Endothelial cell (in vitro differentiated cells): ENCODE results near the gene CHRNA4. TPM values are rescaled to one million over a fixed set of nuclear protein-coding genes. Genes with fewer than 3 reads are reported as not detected.

Experiments used
- DNase-seq: peaks from one replicate; pipeline ENCODE4 v3.0.0; 2021; ENCODE audit warnings: low spot score
- H3K27ac Mint-ChIP-seq: one replicate; pipeline ENCODE4 v1.8.0; 2021; ENCODE audit warnings: mixed read lengths, inconsistent platforms; ENCODE audit not compliant: unreplicated experiment
- H3K27me3 Mint-ChIP-seq: one replicate; pipeline ENCODE4 v1.8.0; 2021; ENCODE audit warnings: mild to moderate bottlenecking, moderate library complexity, mixed read lengths, inconsistent platforms; ENCODE audit not compliant: unreplicated experiment
- H3K36me3 Mint-ChIP-seq: one replicate; pipeline ENCODE4 v1.8.0; 2021; ENCODE audit warnings: mild to moderate bottlenecking, low read depth, mixed read lengths, inconsistent platforms; ENCODE audit not compliant: unreplicated experiment
- H3K4me1 Mint-ChIP-seq: one replicate; pipeline ENCODE4 v1.8.0; 2021; ENCODE audit warnings: mild to moderate bottlenecking, mixed read lengths, inconsistent platforms; ENCODE audit not compliant: unreplicated experiment
- H3K4me3 Mint-ChIP-seq: one replicate; pipeline ENCODE4 v1.8.0; 2021; ENCODE audit warnings: mild to moderate bottlenecking, mixed read lengths, inconsistent platforms; ENCODE audit not compliant: unreplicated experiment
- H3K9me3 Mint-ChIP-seq: one replicate; pipeline ENCODE4 v1.8.0; 2021; ENCODE audit warnings: mixed read lengths, inconsistent platforms; ENCODE audit not compliant: unreplicated experiment
- CTCF ChIP-seq: fragments of 200-600 bp; sonication (generic); IDR thresholded peaks from one replicate; pipeline ENCODE4 v1.5.0; 2021; ENCODE audit warnings: antibody characterized with exemption; ENCODE audit not compliant: unreplicated experiment
- total RNA-seq: library from RNA; stranded (reverse); fragmentation: NEBNext Ultra II Directional; extraction: Animal tissue kit (Norgen Biotek cat#: 25700); gene quantifications from one replicate; pipeline ENCODE4 v1.2.1, GENCODE V29; 2021; ENCODE audit not compliant: unreplicated experiment

The CHRNA4 gene
- total RNA-seq, 1 donor from 2014 or later, result 2.6 TPM

GRCh38 chr20:63293871-63294535, 67.1 kb downstream of the CHRNA4 start:
- no peaks in the 10 kb centered on the region for H3K36me3 Mint-ChIP-seq
- H3K9me3 Mint-ChIP-seq, result no peaks in the 10 kb centered on the region
- no peak for TF ChIP-seq CTCF
- H3K4me3 Mint-ChIP-seq, result no peak overlapping the region
- DNase-seq, result no peak
- H3K4me1 Mint-ChIP-seq, result no peaks in the 10 kb centered on the region
- H3K27me3 Mint-ChIP-seq, result no peaks in the 10 kb centered on the region
- no peak overlapping the region for H3K27ac Mint-ChIP-seq

- no peak for TF ChIP-seq CTCF
- Mint-ChIP-seq H3K4me3 (no peak overlapping the region), H3K9me3 (no peaks in the 10 kb centered on the region), H3K27me3 (no peaks in the 10 kb centered on the region), H3K4me1 (no peaks in the 10 kb centered on the region), H3K36me3 (no peaks in the 10 kb centered on the region), H3K27ac (no peak overlapping the region)
- no peak for DNase-seq
Observed at GRCh38 chr20:63293456-63293855, 67.7 kb downstream of the CHRNA4 start.

Other genes with a start within 250 kb of the CHRNA4 start
- 62.1 TPM for gene YTHDF1, start 145.2 kb downstream of the CHRNA4 start, total RNA-seq
- not detected for gene BIRC7, start 125.4 kb downstream of the CHRNA4 start, total RNA-seq
- gene NKAIN4, start 106.9 kb downstream of the CHRNA4 start, total RNA-seq, result 3.3 TPM
- 106 TPM for gene ARFGAP1, start 88.5 kb downstream of the CHRNA4 start, total RNA-seq
- not detected for gene COL20A1, start 68.2 kb downstream of the CHRNA4 start, total RNA-seq
- gene KCNQ2, start 111.3 kb upstream of the CHRNA4 start, total RNA-seq, result 3.2 TPM
- gene EEF1A2, start 137.7 kb upstream of the CHRNA4 start, total RNA-seq, result 0.31 TPM
- 151 TPM for gene PPDPF, start 159.4 kb upstream of the CHRNA4 start, total RNA-seq
- gene PTK6, start 176.0 kb upstream of the CHRNA4 start, total RNA-seq, result not detected
- gene SRMS, start 186.4 kb upstream of the CHRNA4 start, total RNA-seq, result not detected
- 1.3 TPM for gene FNDC11, start 192.8 kb upstream of the CHRNA4 start, total RNA-seq
- gene HELZ2, start 212.9 kb upstream of the CHRNA4 start, total RNA-seq, result 15.3 TPM